Lung (tissue), 12 donors: ENCODE data around the gene PCYOX1L. TPM values are rescaled to one million over a fixed set of nuclear protein-coding genes. Genes with fewer than 3 reads are reported as not detected.
A peak's percentile ranks its signal among the peaks of the same experiment; 100 is the strongest.

ENCODE experiments used
- ATAC-seq: fragments of 200-7000 bp; cut with Tn5 transposase; one replicate; pipeline ENCODE4 v1.9.1; 2020; ENCODE audit warnings: moderate number of reproducible peaks; ENCODE audit not compliant: insufficient read depth, low FRiP score
- DNase-seq, 3 donors: peaks; one replicate each; pipeline ENCODE4 v3.0.0-alpha.2; 2013 to 2017
- H3K27ac ChIP-seq, 2 donors: one replicate each; pipeline ENCODE4 v1.5.1; 2013; ENCODE audit warnings: mild to moderate bottlenecking in 2 of 2, moderate library complexity in 2 of 2, control low read depth in 1 of 2, inconsistent platforms in 1 of 2, low read depth in 1 of 2, low read length in 1 of 2
- H3K27me3 ChIP-seq, 3 donors: one replicate each; pipeline ENCODE4 v1.5.1; 2013; ENCODE audit warnings: low read length in 2 of 3; ENCODE audit not compliant: control insufficient read depth in 3 of 3, insufficient read depth in 3 of 3
- H3K36me3 ChIP-seq, 4 donors: one replicate each; pipeline ENCODE4 v1.5.1; 2013; ENCODE audit warnings: low read length in 4 of 4, mild to moderate bottlenecking in 1 of 4, moderate library complexity in 1 of 4; ENCODE audit not compliant: control insufficient read depth in 4 of 4, insufficient read depth in 4 of 4
- H3K4me1 ChIP-seq, 5 donors: one replicate each; pipeline ENCODE4 v1.5.1; 2013; ENCODE audit warnings: low read length in 5 of 5, mild to moderate bottlenecking in 2 of 5, moderate library complexity in 1 of 5; ENCODE audit not compliant: control insufficient read depth in 5 of 5, insufficient read depth in 5 of 5
- H3K4me3 ChIP-seq: one replicate; pipeline ENCODE4 v1.5.1; 2013; ENCODE audit warnings: mild to moderate bottlenecking, control low read depth, moderate library complexity
- H3K9ac ChIP-seq, 2 donors: one replicate each; pipeline ENCODE4 v1.5.1; 2013; ENCODE audit warnings: low read length in 2 of 2, control low read depth in 1 of 2; ENCODE audit not compliant: insufficient read depth in 1 of 2
- H3K9me3 ChIP-seq, 4 donors: one replicate each; pipeline ENCODE4 v1.5.1; 2013; ENCODE audit warnings: low read length in 3 of 4, mild to moderate bottlenecking in 1 of 4, moderate library complexity in 1 of 4; ENCODE audit not compliant: control insufficient read depth in 4 of 4, insufficient read depth in 3 of 4
- CTCF ChIP-seq: IDR thresholded peaks from 2 replicates; pipeline ENCODE4 v1.5.1; 2012; ENCODE audit warnings: mild to moderate bottlenecking; ENCODE audit errors: control extremely low read depth, extremely low read depth
- WGBS, 2 donors: extraction: QIAGEN DNeasy Blood & Tissue Kit; methylation state at CpG; one replicate each; pipeline ENCODE4 v1.1.7; 2013; 5-methylcytosine and 5-hydroxymethylcytosine counted together
- polyA plus RNA-seq, 2 donors: library from polyadenylated mRNA; stranded (reverse); fragments of 200-250 nt; gene quantifications; one replicate each; pipeline ENCODE4 v1.2.1, GENCODE V29; 2013
- total RNA-seq, 2 donors: library from RNA; depleted of rRNA in 1 of 2; stranded (reverse); fragments of >200 nt in 1 of 2; gene quantifications; one replicate each; pipeline ENCODE4 v1.2.1, GENCODE V29; 2014 to 2021
- donor health status: control.
- donor health status: control.
- donor health status: Bipolar disorder and iron deficiency.
- donor health status: healthy.
- donor health status: DM: yes; HTN: yes; CAD: no.

Gene PCYOX1L
- total and polyA plus RNA-seq, 4 donors = 4.8 to 9.3 (median 7.3) TPM

- no peak for DNase-seq
- ATAC-seq = no peak
- Histone ChIP-seq H3K9me3 (no peaks in the 10 kb centered on the region), H3K27ac (peak overlapping the region in 1 of 2 donors; percentile 56), H3K27me3 (no peaks in the 10 kb centered on the region), H3K9ac (no peak overlapping the region), H3K4me3 (no peak overlapping the region), H3K36me3 (peaks cover 0 to 13% (median 6%) of the 10 kb centered on the region in 4 donors), H3K4me1 (peaks cover 0 to 15% (median 12%) of the 10 kb centered on the region in 5 donors)
- no peak for TF ChIP-seq CTCF
- 50 to 84% methylated on average over 2 of the region's 2 CpGs for WGBS, 2 donors
These were observed 34.1 kb upstream of the PCYOX1L start for GRCh38 chr5:149323621-149324205.

GRCh38 chr5:149324641-149325040 lies 33.2 kb upstream of the PCYOX1L start:
- Histone ChIP-seq H3K9me3 (no peaks in the 10 kb centered on the region), H3K4me1 (peaks cover 0 to 14% (median 12%) of the 10 kb centered on the region in 5 donors), H3K36me3 (peaks cover 0 to 14% (median 6%) of the 10 kb centered on the region in 4 donors), H3K27ac (no peak overlapping the region), H3K9ac (no peak overlapping the region), H3K27me3 (no peaks in the 10 kb centered on the region), H3K4me3 (no peak overlapping the region)
- no peak for TF ChIP-seq CTCF
- ATAC-seq = no peak
- WGBS, 2 donors = 93 to 98% methylated on average over 2 of the region's 2 CpGs
- no peak for DNase-seq

- no peak for TF ChIP-seq CTCF
- Histone ChIP-seq H3K27me3 (no peaks in the 10 kb centered on the region), H3K4me1 (peaks cover 0 to 11% (median 10%) of the 10 kb centered on the region in 5 donors), H3K9me3 (no peaks in the 10 kb centered on the region), H3K36me3 (peaks cover 0 to 17% (median 4%) of the 10 kb centered on the region in 4 donors), H3K9ac (no peak overlapping the region), H3K27ac (peak overlapping the region; percentile 2 to 24), H3K4me3 (no peak overlapping the region)
- DNase-seq (no peak), ATAC-seq (no peak)
These were observed 32.6 kb upstream of the PCYOX1L start for GRCh38 chr5:149325166-149325735.
